Immature natural killer cell (primary cell): ENCODE results near the gene CBX4. TPM values are rescaled to one million over a fixed set of nuclear protein-coding genes. Genes with fewer than 3 reads are reported as not detected.
A peak's percentile ranks its signal among the peaks of the same experiment; 100 is the strongest.
"Not testable (repeated sequence)": the region's sequence is repeated elsewhere in the genome, so short reads cannot be mapped to it uniquely, and the experiment has no call there.

ENCODE experiments used
- DNase-seq, 3 donors: peaks; one replicate each; pipeline ENCODE4 v3.0.0; 2022; ENCODE audit warnings: mixed read lengths in 1 of 3
- H3K27ac Mint-ChIP-seq, 6 donors: one replicate each; pipeline ENCODE4 v1.8.0; 2020; ENCODE audit warnings: mixed read lengths in 6 of 6, mild to moderate bottlenecking in 5 of 6, inconsistent platforms in 4 of 6, moderate library complexity in 3 of 6
- H3K27me3 Mint-ChIP-seq, 3 donors: one replicate each; pipeline ENCODE4 v1.8.0; 2020 to 2021; ENCODE audit warnings: low read depth in 3 of 3, mild to moderate bottlenecking in 3 of 3, mixed read lengths in 3 of 3, moderate library complexity in 3 of 3, inconsistent platforms in 1 of 3
- H3K36me3 Mint-ChIP-seq, 3 donors: one replicate each; pipeline ENCODE4 v1.8.0; 2020; ENCODE audit warnings: mixed read lengths in 3 of 3, inconsistent platforms in 2 of 3, mild to moderate bottlenecking in 2 of 3
- H3K4me1 Mint-ChIP-seq, 2 donors: one replicate each; pipeline ENCODE4 v1.8.0; 2020; ENCODE audit warnings: inconsistent platforms in 2 of 2, mild to moderate bottlenecking in 2 of 2, mixed read lengths in 2 of 2, moderate library complexity in 1 of 2
- H3K4me3 Mint-ChIP-seq, 5 donors: one replicate each; pipeline ENCODE4 v1.8.0; 2020; ENCODE audit warnings: mild to moderate bottlenecking in 5 of 5, mixed read lengths in 5 of 5, inconsistent platforms in 3 of 5, moderate library complexity in 3 of 5
- H3K9me3 Mint-ChIP-seq, 6 donors: one replicate each; pipeline ENCODE4 v1.8.0; 2020; ENCODE audit warnings: mild to moderate bottlenecking in 6 of 6, mixed read lengths in 6 of 6, inconsistent platforms in 4 of 6, moderate library complexity in 3 of 6
- polyA plus RNA-seq, 3 donors: library from polyadenylated mRNA; unstranded; fragments of 300-500 nt; fragmentation: Illumina TruSeq; gene quantifications; one replicate each; pipeline ENCODE4 v1.2.3, GENCODE V29; 2021

CBX4 gene
- polyA plus RNA-seq, 3 donors from 2014 or later, result 3.0 to 6.7 (median 4.9) TPM

DNA sequence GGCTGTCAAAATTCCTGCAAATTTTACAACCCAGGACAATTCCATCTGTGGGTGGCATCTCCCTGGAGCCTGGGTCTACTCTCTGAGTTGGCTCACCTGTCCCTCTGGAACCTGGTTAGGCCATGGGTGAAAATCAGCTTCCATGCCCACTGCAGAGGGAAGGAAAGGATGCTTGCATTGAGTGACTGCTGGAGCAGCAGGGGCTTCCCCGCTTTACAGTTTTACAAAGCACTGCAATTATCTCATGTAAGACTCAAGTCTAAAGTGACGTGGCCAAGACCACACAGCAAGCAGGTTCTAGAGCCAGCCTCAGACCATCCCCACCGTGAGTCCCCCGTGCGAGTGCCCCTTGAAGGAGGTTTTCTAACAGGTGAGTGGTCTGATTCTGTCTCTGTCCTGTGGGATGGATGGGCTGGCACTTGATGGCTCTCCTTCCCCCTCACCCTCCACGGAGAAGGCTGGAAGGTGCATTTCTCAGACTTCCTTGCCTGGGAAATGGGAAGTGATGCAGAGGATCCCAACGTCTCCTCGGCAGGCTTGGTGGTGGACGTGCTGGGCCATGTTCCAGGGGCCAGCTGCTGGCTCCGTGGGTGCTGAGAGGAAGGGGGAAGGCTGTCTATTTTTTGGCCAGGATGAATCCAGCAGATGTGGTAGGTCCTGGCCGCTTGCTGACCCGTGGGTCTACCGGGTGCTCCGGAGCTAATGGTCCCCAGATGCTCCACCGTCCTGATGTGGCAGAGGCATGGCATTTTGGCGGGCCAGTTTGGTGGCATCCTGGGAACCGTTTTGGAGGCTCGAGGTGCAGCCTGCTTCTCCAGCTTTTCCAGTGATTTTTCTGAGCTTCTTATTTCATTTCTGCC is 26.3 kb upstream of the CBX4 start:
- Mint-ChIP-seq H3K27ac (no peak overlapping the region), H3K4me3 (no peak overlapping the region), H3K4me1 (no peaks in the 10 kb centered on the region), H3K27me3 (peaks cover 7 to 18% (median 10%) of the 10 kb centered on the region in 3 donors), H3K36me3 (peaks cover 0 to 3% (median 0%) of the 10 kb centered on the region in 3 donors), H3K9me3 (peaks cover 0 to 2% (median 0%) of the 10 kb centered on the region in 6 donors)
- no peak for DNase-seq

GRCh38 chr17:79864617-79865250 is 25.5 kb upstream of the CBX4 start:
- Mint-ChIP-seq H3K9me3 (peaks cover 0 to 2% (median 0%) of the 10 kb centered on the region in 6 donors), H3K4me3 (no peak overlapping the region), H3K36me3 (peaks cover 0 to 3% (median 0%) of the 10 kb centered on the region in 3 donors), H3K27ac (no peak overlapping the region), H3K27me3 (peaks cover 8 to 17% (median 9%) of the 10 kb centered on the region in 3 donors), H3K4me1 (no peaks in the 10 kb centered on the region)
- DNase-seq, result no peak

DNA sequence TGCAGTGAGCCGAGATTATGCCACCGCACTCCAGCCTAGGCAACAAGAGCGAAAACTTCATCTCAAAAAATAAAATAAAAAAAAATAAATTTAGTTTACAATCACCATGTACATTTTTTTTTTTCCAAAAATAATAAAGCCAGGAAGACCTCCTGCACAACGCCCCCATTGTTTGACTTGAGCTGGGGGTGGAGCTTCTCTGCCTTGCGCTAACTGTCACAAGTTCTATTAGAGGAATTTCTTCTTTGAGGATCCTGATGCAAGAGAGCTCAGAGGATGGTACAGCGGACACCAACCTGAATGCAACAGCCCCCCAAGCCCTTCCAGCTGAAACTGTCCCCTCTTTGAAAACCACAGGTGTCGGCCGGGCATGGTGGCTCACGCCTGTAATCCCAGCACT is 24.9 kb upstream of the CBX4 start:
- peaks cover 8 to 16% (median 8%) of the 10 kb centered on the region in 3 donors for H3K27me3 Mint-ChIP-seq
- no peak overlapping the region for H3K27ac Mint-ChIP-seq
- no peak for DNase-seq
- H3K4me3 Mint-ChIP-seq, result no peak overlapping the region
- H3K4me1 Mint-ChIP-seq, result no peaks in the 10 kb centered on the region
- peaks cover 0 to 3% (median 0%) of the 10 kb centered on the region in 3 donors for H3K36me3 Mint-ChIP-seq
- H3K9me3 Mint-ChIP-seq, result peaks cover 0 to 2% (median 0%) of the 10 kb centered on the region in 6 donors

GRCh38 chr17:79862771-79863440 is 23.7 kb upstream of the CBX4 start:
- Mint-ChIP-seq H3K36me3 (peaks cover 0 to 3% (median 0%) of the 10 kb centered on the region in 3 donors), H3K27ac (peak overlapping the region in 1 of 6 donors; percentile 35), H3K4me1 (no peaks in the 10 kb centered on the region), H3K27me3 (peaks cover 8 to 16% (median 8%) of the 10 kb centered on the region in 3 donors), H3K9me3 (peaks cover 0 to 2% (median 0%) of the 10 kb centered on the region in 6 donors), H3K4me3 (no peak overlapping the region)
- no peak for DNase-seq

DNA sequence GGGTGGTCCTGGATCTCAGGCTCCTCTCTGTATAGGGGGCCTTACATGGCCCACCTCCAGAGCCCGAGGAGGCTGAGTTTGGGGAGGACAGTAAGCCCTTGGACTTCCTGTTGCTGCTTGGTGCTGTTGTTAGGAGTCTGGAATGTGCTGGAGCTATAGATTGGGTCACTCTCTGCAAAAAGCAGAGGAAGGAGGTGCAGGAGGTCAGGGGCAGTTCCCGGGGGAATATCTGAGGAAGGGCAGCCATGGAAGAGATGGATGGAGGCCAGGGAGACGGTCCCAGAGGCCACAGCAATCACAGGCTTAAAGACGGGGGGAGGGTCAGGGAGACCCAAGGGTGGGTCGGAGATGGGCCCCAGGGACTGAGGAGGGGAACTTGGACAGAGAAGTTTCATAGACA is 23.0 kb upstream of the CBX4 start:
- peaks cover 8 to 16% (median 10%) of the 10 kb centered on the region in 3 donors for H3K27me3 Mint-ChIP-seq
- H3K9me3 Mint-ChIP-seq, result peaks cover 0 to 2% (median 0%) of the 10 kb centered on the region in 6 donors
- H3K27ac Mint-ChIP-seq, result no peak overlapping the region
- H3K4me3 Mint-ChIP-seq, result no peak overlapping the region
- no peaks in the 10 kb centered on the region for H3K4me1 Mint-ChIP-seq
- H3K36me3 Mint-ChIP-seq, result peaks cover 0 to 3% (median 0%) of the 10 kb centered on the region in 3 donors
- DNase-seq, result no peak

DNA sequence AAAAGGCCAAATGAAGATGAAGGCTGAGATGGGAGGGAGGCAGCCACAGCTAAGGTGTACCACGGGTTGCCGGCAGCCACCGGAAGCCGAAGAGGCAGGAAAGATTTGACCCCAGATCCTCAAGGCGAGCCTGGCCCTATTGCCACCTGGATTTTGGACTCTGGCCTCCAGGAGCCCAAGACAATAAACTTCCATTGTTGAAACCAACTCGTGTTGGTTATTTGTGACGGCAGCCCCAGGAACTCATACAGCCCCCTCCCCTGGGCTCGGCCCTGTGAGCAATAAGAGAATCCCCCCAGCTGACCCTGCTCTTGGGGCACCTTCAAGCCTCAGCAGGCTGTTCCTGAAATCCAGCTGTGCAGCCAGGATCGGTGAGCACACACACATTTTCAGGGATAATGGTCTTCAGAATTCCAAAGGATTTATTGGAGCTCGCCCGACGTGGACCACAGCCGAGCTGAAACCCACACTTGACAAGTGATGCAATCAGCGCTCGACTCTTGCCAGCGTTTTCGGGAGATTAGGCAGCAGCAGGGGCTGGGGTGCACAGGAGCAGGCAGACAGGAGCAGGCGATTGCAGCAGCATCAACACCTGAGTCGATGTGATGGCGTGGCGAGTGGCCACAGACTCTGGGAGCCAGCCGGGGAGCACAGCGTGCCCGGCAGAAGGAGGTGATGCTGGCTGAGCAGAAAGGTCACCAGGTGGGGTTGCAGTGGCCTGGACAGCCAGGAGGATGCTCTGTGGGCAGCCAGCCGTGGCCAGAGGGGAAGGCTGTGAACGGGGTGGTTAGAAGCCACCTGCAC is 22.4 kb upstream of the CBX4 start:
- Mint-ChIP-seq H3K36me3 (peaks cover 0 to 3% (median 0%) of the 10 kb centered on the region in 3 donors), H3K27me3 (peaks cover 8 to 16% (median 10%) of the 10 kb centered on the region in 3 donors), H3K4me1 (no peaks in the 10 kb centered on the region), H3K4me3 (no peak overlapping the region), H3K9me3 (peaks cover 0 to 2% (median 0%) of the 10 kb centered on the region in 6 donors), H3K27ac (no peak overlapping the region)
- no peak for DNase-seq

GRCh38 chr17:79859676-79860615 is 20.7 kb upstream of the CBX4 start:
- H3K4me3 Mint-ChIP-seq, result no peak overlapping the region
- H3K36me3 Mint-ChIP-seq, result peaks cover 0 to 2% (median 0%) of the 10 kb centered on the region in 3 donors
- H3K27ac Mint-ChIP-seq, result no peak overlapping the region
- H3K27me3 Mint-ChIP-seq, result peaks cover 7 to 16% (median 9%) of the 10 kb centered on the region in 3 donors
- H3K4me1 Mint-ChIP-seq, result no peaks in the 10 kb centered on the region
- DNase-seq, result no peak
- H3K9me3 Mint-ChIP-seq, result peaks cover 0 to 2% (median 0%) of the 10 kb centered on the region in 6 donors

DNA sequence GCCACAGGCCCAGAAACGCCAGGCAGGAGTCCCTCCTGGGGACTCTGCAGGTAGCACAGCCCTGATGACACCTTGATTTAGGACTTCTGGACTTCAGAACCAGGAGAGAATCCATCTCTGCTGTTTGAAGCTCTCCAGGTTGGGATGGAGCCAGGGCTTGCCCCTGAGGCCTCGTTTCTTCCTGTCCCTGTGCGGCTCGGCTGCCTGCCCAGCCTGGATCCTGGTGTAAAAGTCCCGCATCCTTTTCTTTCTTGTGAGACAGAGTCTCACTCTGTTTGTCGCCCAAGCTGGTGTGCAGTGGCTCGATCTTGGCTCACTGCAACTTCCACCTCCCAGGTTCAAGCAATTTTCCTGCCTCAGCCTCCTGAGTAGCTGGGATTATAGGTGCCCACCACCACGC is 17.9 kb upstream of the CBX4 start:
- no peak overlapping the region for H3K4me3 Mint-ChIP-seq
- H3K27me3 Mint-ChIP-seq, result peaks cover 6 to 11% (median 8%) of the 10 kb centered on the region in 3 donors
- H3K36me3 Mint-ChIP-seq, result no peaks in the 10 kb centered on the region
- no peak overlapping the region for H3K27ac Mint-ChIP-seq
- H3K4me1 Mint-ChIP-seq, result peaks cover 4 to 6% of the 10 kb centered on the region in 2 donors
- H3K9me3 Mint-ChIP-seq, result peaks cover 0 to under 1% (median 0%) of the 10 kb centered on the region in 6 donors
- no peak for DNase-seq

DNA sequence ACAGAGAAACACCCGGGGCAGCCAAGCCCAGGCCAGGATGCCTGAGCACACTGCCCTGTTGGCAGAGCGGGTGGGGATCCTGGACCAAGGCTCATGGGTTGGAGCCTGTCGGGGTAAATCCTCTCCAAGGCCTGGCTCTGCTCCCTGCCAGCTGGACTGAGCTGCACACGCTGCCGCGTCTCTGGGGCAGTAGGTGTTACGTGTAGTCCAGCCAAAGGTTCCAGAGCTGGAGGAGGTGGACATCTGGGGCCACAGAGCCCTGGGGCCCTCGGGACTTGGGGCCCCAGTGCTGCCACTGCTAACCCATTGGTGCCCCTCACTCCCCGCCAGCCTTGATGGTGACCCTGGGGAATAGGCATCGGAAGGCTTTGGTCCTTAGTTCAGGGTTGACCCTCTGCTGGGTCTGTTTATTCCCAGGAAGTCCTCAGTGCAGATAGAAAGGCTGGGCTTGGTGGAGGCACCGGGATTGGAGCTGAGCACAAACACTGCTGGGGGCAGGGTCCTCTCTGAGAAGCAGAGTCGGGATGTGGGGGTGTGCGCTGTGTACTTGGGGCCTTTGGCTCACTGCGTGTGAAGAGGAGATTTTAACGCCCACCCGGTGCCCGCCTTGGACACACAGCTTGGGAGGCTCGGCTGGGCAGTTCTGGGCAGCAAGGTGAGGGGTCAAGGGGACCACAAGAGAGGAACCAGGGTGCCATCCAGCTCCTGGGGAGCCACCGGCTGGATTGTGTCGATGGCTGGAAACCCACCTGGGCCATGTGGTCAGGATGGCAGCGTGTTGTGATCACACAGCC is 16.3 kb upstream of the CBX4 start:
- DNase-seq, result no peak
- H3K9me3 Mint-ChIP-seq, result no peaks in the 10 kb centered on the region
- peaks cover 2 to 8% (median 3%) of the 10 kb centered on the region in 3 donors for H3K27me3 Mint-ChIP-seq
- peaks cover 4 to 6% of the 10 kb centered on the region in 2 donors for H3K4me1 Mint-ChIP-seq
- no peak overlapping the region for H3K27ac Mint-ChIP-seq
- no peaks in the 10 kb centered on the region for H3K36me3 Mint-ChIP-seq
- no peak overlapping the region for H3K4me3 Mint-ChIP-seq

DNA sequence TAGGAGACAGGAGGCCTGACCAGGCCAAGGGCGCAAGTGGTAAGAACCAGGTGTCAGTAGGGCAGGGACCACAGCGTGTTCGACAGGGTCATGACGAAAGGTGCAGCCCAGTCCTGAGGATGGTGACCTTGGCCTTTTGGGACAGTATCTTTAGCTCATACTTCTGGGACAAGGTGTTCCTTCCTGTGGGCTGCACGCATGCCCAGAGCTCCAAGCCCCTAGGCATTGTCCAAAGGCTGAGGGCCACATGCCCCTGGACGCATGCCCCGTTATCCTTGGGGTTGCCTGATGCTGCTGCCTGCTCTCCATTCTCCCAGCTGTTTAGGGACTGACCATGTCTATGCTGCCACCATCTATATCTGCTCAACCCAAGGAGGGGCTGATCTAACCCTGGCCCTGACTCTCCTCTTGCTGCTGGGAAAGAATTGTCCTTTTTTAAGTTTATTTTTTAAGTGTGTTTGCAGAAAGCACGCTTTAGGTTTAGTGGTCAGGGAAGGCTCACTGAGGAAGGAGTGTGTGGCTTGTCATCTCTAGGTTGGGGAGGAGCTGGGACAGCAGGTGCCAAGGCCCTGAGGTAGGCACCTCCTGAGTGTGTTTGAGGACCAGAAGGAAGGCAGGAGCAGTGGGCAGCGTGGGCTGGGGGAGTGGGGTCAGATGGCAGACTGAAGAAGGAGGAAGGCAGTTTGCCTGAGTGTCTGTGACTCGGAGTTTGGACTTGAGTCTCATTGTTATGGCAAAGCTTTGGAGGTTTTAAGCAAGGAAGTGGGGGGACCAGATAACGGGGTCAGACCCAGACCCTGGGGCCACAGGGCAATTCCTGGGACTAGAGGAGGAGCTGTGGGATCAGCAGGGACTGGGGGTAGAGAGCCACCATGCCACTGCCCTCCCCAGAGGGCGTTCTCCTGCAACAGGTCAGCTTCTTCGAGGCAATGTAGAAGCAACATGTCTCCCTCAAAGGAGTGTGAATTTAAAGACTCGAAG is 15.1 kb upstream of the CBX4 start:
- H3K4me3 Mint-ChIP-seq, result peak overlapping the region in 1 of 5 donors; percentile 33
- H3K4me1 Mint-ChIP-seq, result peaks cover 4 to 6% of the 10 kb centered on the region in 2 donors
- DNase-seq, result no peak
- peaks cover 2 to 8% (median 2%) of the 10 kb centered on the region in 3 donors for H3K27me3 Mint-ChIP-seq
- no peaks in the 10 kb centered on the region for H3K9me3 Mint-ChIP-seq
- no peak overlapping the region for H3K27ac Mint-ChIP-seq
- H3K36me3 Mint-ChIP-seq, result no peaks in the 10 kb centered on the region

- not testable (repeated sequence) for H3K9me3 Mint-ChIP-seq, H3K36me3 Mint-ChIP-seq, H3K27ac Mint-ChIP-seq, H3K4me1 Mint-ChIP-seq, DNase-seq
- H3K27me3 Mint-ChIP-seq, result peaks cover 2 to 12% (median 5%) of the 10 kb centered on the region in 3 donors
- peak overlapping the region in 2 of 5 donors; percentile 44 to 65 for H3K4me3 Mint-ChIP-seq
These were observed 13.9 kb upstream of the CBX4 start for GRCh38 chr17:79853168-79853567.
